ENCODE measurements around the gene NUP85. TPM values are rescaled to one million over a fixed set of nuclear protein-coding genes. Genes with fewer than 3 reads are reported as not detected.
A peak's percentile ranks its signal among the peaks of the same experiment; 100 is the strongest.
"Not testable (repeated sequence)": the region's sequence is repeated elsewhere in the genome, so short reads cannot be mapped to it uniquely, and the experiment has no call there.

Gene NUP85
- total and polyA plus RNA-seq, 2 experiments from 2014 or later = 26.2 to 44.0 TPM

- Histone ChIP-seq H3F3A (ENCODE audit: insufficient read depth) (no peaks in the 10 kb centered on the region), H4K20me1 (ENCODE audit: insufficient read depth) (no peaks in the 10 kb centered on the region), H2AFZ (no peak overlapping the region; the same call in 1 of the 2 replicates), H3K27me3 (replicated peaks; ENCODE audit: insufficient read depth) (no peaks in the 10 kb centered on the region), H3K4me1 (ENCODE audit: insufficient read depth) (no peaks in the 10 kb centered on the region), H3K9me2 (ENCODE audit: insufficient read depth) (no peaks in the 10 kb centered on the region), H3K36me3 (ENCODE audit: low read depth) (no peaks in the 10 kb centered on the region), H3K4me3 (no peak overlapping the region), H3K9me3 (ENCODE audit: low read depth) (no peaks in the 10 kb centered on the region), H3K4me2 (ENCODE audit: unreplicated experiment) (no peak overlapping the region), H3K79me2 (ENCODE audit: insufficient read depth) (no peaks in the 10 kb centered on the region), H3K27ac (no peak overlapping the region), H3K9ac (no peak overlapping the region)
- WGBS, 2 experiments (ENCODE audit: low coverage in 1 of 2, low lambda C conversion rate in 2 of 2, missing lambda C conversion rate in 2 of 2) = 38 to 54% methylated on average over 4 of the region's 4 CpGs
- in situ Hi-C loops (cut with MboI) = no loop called here
- peak; percentile 59 for DNase-seq
- no peak for TF ChIP-seq EZH2phosphoT487 (IDR thresholded peaks at IDR 0.05; ENCODE audit: insufficient read depth, low read depth)
- no peak for TF ChIP-seq EZH2 (IDR thresholded peaks at IDR 0.05; ENCODE audit: insufficient read depth, poor library complexity, severe bottlenecking)
These were observed 13.9 kb upstream of the NUP85 start for GRCh38 chr17:75191584-75191983.

DNA sequence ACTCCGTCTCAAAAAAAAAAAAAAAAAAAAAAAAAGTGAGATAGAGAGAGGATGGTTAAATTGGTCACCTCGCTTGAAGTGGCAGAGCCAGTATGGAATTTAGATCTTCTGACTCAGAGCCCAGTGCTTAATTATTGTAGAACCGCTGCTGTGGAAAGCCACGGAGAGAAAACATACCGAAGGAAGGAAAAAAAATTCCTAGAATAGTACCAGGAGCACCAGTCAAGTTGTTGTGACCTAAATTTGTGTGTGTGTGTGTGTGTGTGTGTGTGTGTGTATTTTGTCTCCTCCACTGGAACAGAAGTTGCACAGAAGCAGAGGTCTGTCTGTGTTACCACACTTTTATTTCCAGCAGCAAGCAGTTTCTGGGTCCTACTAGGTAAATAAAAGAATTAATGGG lies 10.6 kb upstream of the NUP85 start:
- H3K4me2 ChIP-seq (ENCODE audit: unreplicated experiment) = no peak overlapping the region
- peak; percentile 8 for DNase-seq

DNA sequence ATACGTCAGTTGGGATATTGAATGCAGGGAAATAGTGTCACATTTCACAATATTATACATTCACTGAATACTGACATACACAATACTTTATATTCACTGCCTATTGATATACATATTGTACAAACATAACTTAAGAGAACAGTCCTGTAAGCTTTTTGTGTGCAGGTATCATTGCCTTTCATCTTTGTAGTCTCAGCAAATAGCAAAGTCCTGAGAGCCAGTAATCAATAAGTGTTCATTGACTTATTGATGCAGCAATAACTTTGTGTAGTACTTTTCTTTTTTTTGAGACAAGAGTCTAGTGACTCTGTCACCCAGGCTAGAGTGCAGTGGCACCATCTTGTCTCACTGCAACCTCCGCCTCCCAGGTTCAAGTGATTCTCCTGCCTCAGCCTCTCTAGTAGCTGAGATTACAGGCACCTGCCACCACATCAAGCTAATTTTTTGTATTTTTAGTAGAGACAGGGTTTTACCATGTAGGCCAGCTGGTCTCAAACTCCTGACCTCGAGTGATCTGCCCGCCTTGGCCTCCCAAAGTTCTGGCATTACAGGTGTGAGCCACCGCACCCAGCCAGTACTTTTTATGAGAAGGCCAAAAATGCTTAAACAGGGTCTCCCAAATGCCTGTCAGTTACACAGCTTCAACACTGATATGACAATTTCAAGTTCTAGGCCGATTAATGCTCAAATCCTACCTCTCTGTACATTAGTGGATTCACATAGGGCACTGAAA lies 5.4 kb upstream of the NUP85 start:
- TF ChIP-seq EZH2phosphoT487 (IDR thresholded peaks at IDR 0.05; ENCODE audit: insufficient read depth, low read depth) (no peak), EZH2 (IDR thresholded peaks at IDR 0.05; ENCODE audit: insufficient read depth, poor library complexity, severe bottlenecking) (no peak)
- Histone ChIP-seq H3K4me2 (ENCODE audit: unreplicated experiment) (no peak overlapping the region), H3K9me2 (ENCODE audit: insufficient read depth) (no peaks in the 10 kb centered on the region), H3K27ac (no peak overlapping the region), H3K79me2 (ENCODE audit: insufficient read depth) (no peaks in the 10 kb centered on the region), H4K20me1 (ENCODE audit: insufficient read depth) (no peaks in the 10 kb centered on the region), H3K4me1 (ENCODE audit: insufficient read depth) (no peaks in the 10 kb centered on the region), H3K36me3 (ENCODE audit: low read depth) (no peaks in the 10 kb centered on the region), H3K9ac (no peak overlapping the region), H3K4me3 (no peak overlapping the region), H3K9me3 (ENCODE audit: low read depth) (no peaks in the 10 kb centered on the region), H3K27me3 (replicated peaks; ENCODE audit: insufficient read depth) (no peaks in the 10 kb centered on the region), H2AFZ (no peak overlapping the region), H3F3A (ENCODE audit: insufficient read depth) (peaks cover 7% of the 10 kb centered on the region)
- in situ Hi-C loops (cut with MboI) = no loop called here
- no peak for DNase-seq
- 80 to 82% methylated on average over 6 of the region's 6 CpGs for WGBS, 2 experiments (ENCODE audit: low coverage in 1 of 2, low lambda C conversion rate in 2 of 2, missing lambda C conversion rate in 2 of 2)

More for the DNA sequence above, 10.6 kb upstream of the NUP85 start:
- Histone ChIP-seq H3K9me2 (ENCODE audit: insufficient read depth) (no peaks in the 10 kb centered on the region), H3K9me3 (ENCODE audit: low read depth) (no peaks in the 10 kb centered on the region), H3K4me1 (ENCODE audit: insufficient read depth) (no peaks in the 10 kb centered on the region), H4K20me1 (ENCODE audit: insufficient read depth) (no peaks in the 10 kb centered on the region), H3K27ac (no peak overlapping the region), H3K27me3 (replicated peaks; ENCODE audit: insufficient read depth) (no peaks in the 10 kb centered on the region), H3K36me3 (ENCODE audit: low read depth) (no peaks in the 10 kb centered on the region), H3F3A (ENCODE audit: insufficient read depth) (no peaks in the 10 kb centered on the region), H3K4me3 (no peak overlapping the region), H2AFZ (no peak overlapping the region), H3K9ac (no peak overlapping the region), H3K79me2 (ENCODE audit: insufficient read depth) (no peaks in the 10 kb centered on the region)
- in situ Hi-C loops (cut with MboI) = no loop called here
- 72 to 82% methylated on average over 4 of the region's 5 CpGs for WGBS, 2 experiments (ENCODE audit: low coverage in 1 of 2, low lambda C conversion rate in 2 of 2, missing lambda C conversion rate in 2 of 2)
- no peak for TF ChIP-seq EZH2phosphoT487 (IDR thresholded peaks at IDR 0.05; ENCODE audit: insufficient read depth, low read depth)
- TF ChIP-seq EZH2 (IDR thresholded peaks at IDR 0.05; ENCODE audit: insufficient read depth, poor library complexity, severe bottlenecking) = no peak

GRCh38 chr17:75205793-75206163 lies 299 bp downstream of the NUP85 start:
- Histone ChIP-seq H3K27ac (peak overlapping the region; percentile 97), H3K9me3 (ENCODE audit: low read depth) (no peaks in the 10 kb centered on the region), H3K4me2 (ENCODE audit: unreplicated experiment) (peak overlapping the region; percentile 90), H3K4me3 (peak overlapping the region; percentile 98), H2AFZ (peak overlapping the region; percentile 97), H3K27me3 (replicated peaks; ENCODE audit: insufficient read depth) (no peaks in the 10 kb centered on the region), H4K20me1 (ENCODE audit: insufficient read depth) (no peaks in the 10 kb centered on the region), H3F3A (ENCODE audit: insufficient read depth) (peaks cover 7% of the 10 kb centered on the region), H3K9ac (peak overlapping the region; percentile 97), H3K9me2 (ENCODE audit: insufficient read depth) (no peaks in the 10 kb centered on the region), H3K36me3 (ENCODE audit: low read depth) (peaks cover 12% of the 10 kb centered on the region), H3K79me2 (ENCODE audit: insufficient read depth) (peaks cover 51% of the 10 kb centered on the region), H3K4me1 (ENCODE audit: insufficient read depth) (peaks cover 8% of the 10 kb centered on the region; the same call in 1 of the 2 replicates)
- in situ Hi-C loops (cut with MboI) = no loop called here
- DNase-seq = peak; percentile 33
- TF ChIP-seq EZH2phosphoT487 (IDR thresholded peaks at IDR 0.05; ENCODE audit: insufficient read depth, low read depth) (no peak), EZH2 (IDR thresholded peaks at IDR 0.05; ENCODE audit: insufficient read depth, poor library complexity, severe bottlenecking) (no peak)
- WGBS, 2 experiments (ENCODE audit: low coverage in 1 of 2, low lambda C conversion rate in 2 of 2, missing lambda C conversion rate in 2 of 2) = 0 to 1% methylated on average over 22 of the region's 22 CpGs

DNA sequence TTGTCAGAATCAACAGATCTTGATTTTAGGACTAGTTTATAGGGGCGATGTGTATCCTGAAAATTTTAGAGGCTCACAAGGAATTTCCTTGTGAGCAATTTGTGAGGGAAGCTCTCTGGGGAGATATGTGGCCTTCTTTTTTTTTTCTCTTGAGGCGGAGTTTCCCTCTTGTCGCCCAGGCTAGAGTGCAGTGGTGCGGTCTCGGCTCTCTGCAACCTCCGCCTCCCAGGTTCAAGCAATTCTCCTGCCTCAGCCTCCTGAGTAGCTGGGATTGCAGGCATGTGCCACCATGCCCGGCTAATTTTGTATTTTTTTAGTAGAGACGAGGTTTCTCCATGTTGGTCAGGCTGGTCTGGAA lies 1.6 kb downstream of the NUP85 start:
- Histone ChIP-seq H3K4me2 (ENCODE audit: unreplicated experiment) (peak overlapping the region; percentile 90), H3K79me2 (ENCODE audit: insufficient read depth) (peaks cover 56% of the 10 kb centered on the region), H3K36me3 (ENCODE audit: low read depth) (peaks cover 20% of the 10 kb centered on the region), H3K4me3 (peak overlapping the region; percentile 98), H3K9ac (peak overlapping the region; percentile 97)
- H3F3A ChIP-seq (ENCODE audit: insufficient read depth); H3K27ac ChIP-seq; H3K27me3 ChIP-seq (replicated peaks; ENCODE audit: insufficient read depth); in situ Hi-C loops (cut with MboI); H4K20me1 ChIP-seq (ENCODE audit: insufficient read depth); H3K9me2 ChIP-seq (ENCODE audit: insufficient read depth); DNase-seq; H3K9me3 ChIP-seq (ENCODE audit: low read depth); H2AFZ ChIP-seq; H3K4me1 ChIP-seq (ENCODE audit: insufficient read depth): not testable (repeated sequence)
- WGBS, 2 experiments (ENCODE audit: low coverage in 1 of 2, low lambda C conversion rate in 2 of 2, missing lambda C conversion rate in 2 of 2) = 59 to 68% methylated on average over 8 of the region's 8 CpGs
